D341Med (cell line): ENCODE data around the gene SNRPD3.

Experiments
- DNase-seq: peaks from one replicate; pipeline ENCODE4 v3.0.0; 2012; ENCODE audit warnings: low spot score

Gene SNRPD3

DNA sequence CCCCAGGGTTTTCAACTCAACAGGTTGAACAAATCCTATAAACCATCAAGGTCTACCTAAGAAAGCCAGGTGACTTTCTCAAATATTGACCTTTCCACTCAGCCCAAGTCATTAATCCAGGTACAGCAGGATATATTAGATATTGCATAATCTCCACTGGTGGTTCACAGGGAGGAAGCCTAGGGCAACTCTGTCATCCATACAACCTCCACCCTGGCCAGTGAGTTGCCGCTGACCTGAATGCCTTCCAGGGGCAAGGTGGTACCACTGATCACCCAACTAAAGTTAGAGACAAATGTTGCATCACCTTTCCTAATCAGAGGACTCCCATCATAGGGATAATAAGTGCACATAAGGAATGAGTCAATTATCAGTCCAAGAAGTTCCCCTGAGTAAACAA is 23.7 kb upstream of the SNRPD3 start:
- DNase-seq: no peak

DNA sequence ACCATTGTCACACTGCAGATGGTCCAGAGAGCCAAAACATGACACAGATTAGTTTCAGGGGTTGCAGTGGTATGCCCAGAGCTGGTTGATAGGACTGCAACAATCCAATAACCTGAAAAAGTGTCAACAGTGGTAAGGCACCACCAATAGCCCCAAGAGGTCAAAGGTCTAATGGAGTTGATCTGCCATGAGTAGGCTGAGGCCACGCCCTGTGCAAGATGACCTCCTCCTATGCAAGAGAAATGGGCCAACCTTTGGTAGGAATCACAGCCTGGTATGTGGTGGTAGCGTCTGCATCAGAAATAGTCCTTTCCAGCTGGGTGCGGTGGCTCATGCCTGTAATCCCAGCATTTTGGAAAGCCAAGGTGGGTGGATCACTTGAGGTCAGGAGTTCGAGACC is 20.5 kb upstream of the SNRPD3 start:
- no peak for DNase-seq

DNA sequence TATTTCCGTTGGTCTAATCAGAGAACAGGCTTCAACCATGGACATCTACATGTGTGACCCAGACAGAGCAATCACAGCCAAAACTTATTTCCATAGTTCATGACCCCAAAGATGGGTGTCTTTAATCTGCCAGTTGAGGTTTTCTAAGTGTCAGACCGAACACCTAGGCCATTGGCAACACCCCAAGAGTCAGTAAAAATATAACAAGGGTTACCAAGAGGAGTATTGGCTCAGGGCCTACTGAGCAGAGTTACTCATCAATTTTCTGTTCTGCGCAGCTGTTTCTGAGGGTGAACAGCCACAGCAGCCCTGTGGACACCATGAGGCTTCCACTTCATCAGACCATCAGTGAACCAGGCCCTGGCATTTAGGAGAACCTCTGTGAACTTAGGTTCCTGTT is 19.7 kb upstream of the SNRPD3 start:
- no peak for DNase-seq

DNA sequence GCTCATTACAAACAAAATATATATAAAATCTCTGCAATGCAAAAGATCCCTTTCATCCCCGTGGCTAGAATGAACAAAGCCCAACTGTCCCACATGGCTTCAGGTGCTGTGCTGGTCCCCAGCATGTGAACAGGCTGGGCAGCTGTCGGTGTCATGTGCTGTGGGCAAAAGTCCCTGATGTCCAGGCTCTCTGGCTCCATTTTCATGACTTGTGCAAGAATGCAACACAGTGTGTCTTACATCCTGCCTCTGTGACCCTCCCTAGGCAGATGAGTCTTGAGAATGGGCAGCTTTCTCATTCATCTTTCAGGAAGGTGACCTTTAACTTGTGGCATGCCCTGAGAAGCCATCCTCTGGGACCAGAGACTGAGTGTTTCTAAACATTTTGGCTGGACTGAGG is 15.3 kb upstream of the SNRPD3 start:
- no peak for DNase-seq

DNA sequence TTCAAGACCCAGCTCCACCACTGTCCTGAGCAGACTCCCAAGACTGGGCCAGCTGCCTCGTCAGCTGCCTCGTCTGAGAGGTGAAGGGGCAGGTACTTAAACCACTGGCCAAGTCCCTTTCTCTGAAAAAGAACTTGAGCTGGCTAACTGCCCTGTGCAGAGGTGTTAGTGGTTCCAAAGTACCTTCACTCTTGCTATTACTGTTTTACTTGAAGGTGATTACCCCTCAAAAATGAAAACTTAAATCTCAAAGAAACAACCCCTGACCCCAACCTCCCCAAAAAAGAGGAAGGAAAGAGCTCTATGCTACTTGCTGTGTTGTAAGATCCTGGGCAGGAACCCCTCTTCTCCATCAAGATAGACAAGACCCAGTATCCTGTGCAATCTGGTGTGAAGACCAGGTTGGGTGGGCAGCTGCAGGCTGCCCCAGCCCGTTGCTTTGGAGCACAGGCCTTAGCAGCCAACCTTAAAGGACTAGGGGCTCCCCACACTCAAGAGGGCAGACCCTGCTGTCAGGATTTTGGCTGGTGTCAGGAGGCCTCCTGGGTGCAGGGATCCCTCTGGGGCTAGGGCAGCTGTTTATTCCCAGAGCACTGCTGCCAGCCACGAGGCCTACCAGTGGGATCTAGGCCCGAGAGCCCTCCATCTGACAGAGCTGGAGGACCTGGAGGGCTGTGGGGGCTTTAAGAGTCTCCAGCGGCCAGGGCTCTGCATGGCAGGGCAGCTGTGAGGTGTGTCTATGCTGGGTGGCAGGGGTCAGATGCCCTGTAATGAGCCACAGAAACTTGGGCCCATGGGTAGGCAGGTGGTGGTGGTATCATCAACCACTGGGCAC is 13.9 kb upstream of the SNRPD3 start:
- no peak for DNase-seq

DNA sequence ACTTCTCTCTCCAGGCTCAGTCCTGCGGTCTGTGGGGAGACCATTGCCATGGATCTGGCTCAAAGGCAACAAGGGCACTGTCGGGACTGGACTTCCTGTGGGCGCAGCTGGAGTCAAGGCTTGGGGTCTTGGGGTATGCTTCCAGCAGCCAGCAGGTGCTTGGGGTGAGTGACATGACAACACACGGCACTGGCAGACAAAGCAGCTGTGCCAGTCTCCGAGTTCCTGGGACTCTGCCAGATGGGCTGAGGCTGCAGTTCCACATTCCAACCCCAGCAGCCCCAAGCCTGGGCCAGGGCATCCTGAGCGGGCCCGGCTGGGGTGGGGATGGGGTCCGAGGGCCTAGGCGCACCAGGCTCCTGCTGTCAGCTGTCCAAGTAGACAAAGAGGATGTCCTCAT is 13.2 kb upstream of the SNRPD3 start:
- no peak for DNase-seq

DNA sequence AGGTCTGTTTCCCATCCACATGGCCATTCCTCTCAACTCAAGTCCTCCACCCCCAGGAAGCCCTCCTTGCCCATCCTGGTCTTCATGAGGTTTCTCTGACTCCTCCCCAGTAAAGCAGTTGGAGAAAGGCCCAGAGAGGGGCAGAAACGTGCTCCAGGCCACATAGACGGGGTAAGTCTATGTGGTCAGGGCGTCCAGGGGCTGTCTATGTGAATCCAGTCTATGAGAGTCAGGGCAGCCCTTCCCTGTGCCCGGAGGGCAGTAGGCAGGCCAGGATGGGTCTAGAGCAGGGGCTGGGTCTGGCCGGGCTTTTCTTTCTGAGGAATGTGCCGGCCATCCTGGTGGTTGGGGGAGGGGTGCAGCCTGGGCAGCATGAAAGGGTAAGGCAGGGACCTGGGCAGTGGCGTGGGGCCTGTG is 12.6 kb upstream of the SNRPD3 start:
- no peak for DNase-seq

DNA sequence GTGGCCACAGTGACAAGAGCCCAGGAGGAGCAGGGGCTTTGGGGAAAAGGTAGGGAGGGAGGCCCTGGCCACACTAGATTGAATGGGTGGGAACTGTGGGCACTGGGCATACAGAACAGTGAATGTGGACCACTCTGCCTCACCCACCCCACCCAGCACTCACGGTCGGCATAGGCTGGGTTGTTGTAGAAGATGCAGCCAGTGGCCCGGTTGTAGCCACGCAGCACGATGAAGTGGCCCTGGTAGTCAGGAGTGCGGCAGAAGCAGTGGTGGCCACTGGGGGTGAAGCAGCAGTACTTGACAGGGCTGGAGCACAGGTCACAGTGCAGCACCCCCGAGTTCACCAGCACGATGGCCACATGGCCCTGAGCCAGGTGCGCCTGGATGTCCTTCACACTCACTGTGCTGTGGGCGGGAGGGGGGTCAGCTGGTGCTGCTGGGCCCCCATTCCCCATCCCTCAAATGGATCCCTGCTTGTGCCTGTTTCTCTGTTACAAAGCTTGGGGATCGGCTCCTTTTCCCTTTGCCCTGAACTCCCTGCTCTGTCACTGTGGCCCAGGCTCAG is 12.0 kb upstream of the SNRPD3 start:
- no peak for DNase-seq

DNA sequence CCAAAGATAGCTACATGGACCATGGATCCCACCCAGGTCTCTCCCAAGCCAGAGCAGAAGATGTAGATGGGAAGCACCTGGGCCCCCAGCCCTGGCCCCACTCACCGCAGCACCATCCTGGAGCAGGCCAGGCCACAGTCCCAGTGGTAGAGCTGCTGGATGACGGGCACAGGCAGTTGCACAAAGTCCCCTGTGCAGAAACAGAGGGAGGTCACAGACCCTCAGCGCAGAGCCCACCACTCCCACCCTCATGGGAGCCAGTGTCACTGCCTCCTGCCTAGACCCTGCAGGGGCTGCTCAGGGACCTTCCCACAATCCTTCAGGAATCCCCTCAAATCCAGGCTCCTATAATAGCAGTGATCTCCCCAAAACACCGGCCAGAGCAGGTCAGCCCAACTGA is 7.0 kb upstream of the SNRPD3 start:
- no peak for DNase-seq

DNA sequence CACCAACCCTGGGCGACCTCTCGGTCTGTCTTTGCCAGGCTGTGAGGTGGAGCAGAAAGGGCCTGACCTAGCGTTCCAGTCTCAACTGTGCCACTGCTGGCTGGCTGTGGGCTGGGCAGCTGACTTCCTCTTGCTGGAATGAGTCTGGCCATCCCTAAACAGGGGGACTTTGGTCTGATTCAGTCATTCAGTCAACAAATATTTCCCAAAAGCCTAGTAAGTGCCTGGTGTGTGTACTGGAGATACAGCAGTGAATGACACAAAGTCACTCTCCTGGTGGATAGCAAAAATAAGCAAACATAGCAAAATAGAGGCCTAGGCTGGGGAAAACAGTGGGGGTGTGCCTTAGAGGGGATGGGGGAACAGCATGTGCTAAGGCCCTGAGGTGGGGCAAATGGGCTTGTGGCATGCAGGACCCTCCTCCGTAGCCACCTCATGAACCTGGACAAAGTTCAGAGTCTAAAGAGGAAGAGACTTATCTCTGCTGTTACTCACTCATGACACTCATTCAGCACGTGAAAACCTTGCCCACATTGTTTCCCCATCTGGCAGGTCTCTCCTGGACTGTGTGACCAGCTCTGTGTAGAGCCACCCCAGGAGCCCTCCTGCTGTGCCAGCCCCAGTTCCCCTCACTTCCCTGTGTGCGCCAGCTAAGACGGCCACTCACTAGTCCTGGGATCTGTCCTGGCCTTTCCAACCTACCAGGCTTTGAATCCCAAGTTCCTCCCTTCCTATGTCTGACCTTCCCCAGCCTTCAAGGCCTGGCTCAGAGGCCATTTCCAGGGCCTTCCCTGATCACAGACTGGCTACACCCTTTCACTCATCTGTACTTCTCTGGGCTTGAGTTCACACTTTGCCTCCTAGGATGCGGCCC is 5.5 kb upstream of the SNRPD3 start:
- no peak for DNase-seq

DNA sequence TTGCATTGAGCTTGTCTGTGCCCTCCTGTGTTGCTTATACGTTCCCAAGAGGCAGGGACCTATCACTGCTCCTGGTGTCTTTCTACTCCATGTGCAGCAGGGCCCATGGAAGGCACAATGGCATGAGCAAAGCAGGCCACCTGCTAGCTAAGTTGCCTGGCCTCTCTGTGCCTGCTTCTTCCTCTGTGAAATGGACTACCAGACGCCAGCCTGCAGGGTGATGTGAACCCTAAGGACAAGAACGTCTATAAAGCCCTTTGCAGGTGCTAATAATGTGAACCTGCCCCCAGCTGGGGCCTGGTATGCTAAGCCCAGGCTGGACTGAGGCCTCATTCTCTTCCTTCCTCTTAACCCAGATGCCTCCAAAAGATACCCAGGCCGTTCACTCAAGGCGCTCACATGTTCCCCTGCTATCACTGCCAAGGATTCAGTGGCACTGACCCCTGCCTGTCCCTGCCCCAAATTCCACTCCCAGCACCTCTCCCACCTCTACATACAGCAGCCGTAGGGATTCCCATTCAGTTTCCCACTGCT is 4.8 kb upstream of the SNRPD3 start:
- no peak for DNase-seq

DNA sequence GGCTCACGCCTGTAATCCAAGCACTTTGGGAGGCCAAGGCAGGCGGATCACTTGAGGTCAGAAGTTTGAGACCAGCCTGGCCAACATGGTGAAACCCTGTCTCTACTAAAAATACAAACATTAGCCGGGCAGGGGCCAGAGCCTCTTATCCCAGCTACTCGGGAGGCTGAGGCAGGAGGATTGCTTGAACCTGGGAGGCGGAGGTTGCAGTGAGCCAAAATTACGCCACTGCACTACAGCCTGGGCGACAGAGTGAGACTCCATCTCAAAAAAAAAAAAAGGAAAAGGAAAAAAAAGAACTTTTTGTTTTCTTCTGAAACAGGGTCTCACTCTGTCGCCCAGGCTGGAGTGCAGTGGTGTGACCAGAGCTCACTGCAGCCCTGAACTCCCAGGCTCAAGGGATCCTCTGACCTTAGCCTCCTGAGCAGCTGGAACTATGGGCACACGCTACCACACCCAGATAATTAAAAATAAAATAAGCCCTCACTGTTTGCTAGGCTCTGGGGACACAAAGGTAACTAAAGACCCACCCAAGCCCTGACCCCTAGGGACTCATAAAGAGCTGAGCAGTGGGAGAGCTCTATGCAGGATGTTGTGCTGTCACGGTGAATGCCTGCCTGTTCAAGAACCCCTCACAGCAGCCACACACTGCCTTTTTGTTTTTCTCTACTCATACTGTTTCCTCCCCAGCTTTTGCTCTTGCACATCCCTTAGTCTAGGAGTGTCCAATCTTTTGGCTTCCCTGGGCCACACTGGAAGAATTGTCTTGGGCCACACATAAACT is 3.1 kb upstream of the SNRPD3 start:
- peak; percentile 54 for DNase-seq

DNA sequence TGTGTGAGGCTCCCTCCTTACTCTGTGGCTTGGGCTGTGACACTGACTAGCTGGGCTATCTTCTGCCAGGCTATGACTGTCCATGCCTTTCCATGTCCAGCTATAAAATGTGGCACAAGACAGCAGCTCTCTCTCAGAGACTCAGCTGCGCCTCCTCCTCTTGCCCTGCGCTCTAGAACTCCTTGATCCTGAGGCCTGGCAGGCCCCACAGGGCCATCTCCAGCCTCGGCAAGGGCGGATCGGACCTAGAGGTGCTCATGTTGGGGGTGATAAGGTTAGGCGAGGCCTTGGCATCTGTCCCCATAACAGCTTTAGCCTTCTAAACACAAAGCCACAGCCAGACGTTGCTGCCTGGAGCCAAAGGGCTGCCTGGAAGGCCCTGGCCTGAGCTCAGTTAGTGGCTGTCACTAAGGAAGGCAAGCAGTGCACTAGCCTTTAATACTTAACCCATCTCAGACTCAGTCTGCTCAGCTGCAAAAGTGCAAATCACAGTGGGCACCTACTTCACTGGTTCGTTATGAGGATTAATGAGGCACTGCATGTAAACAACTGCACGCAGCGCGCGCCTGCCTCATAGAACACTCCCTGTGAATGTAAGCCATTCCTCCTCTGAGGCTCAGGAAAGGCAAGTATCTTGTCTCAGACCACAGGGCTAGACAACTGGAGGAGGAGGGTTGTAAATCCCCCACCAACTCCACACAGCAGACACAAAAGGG is 2.0 kb upstream of the SNRPD3 start:
- DNase-seq: no peak

DNA sequence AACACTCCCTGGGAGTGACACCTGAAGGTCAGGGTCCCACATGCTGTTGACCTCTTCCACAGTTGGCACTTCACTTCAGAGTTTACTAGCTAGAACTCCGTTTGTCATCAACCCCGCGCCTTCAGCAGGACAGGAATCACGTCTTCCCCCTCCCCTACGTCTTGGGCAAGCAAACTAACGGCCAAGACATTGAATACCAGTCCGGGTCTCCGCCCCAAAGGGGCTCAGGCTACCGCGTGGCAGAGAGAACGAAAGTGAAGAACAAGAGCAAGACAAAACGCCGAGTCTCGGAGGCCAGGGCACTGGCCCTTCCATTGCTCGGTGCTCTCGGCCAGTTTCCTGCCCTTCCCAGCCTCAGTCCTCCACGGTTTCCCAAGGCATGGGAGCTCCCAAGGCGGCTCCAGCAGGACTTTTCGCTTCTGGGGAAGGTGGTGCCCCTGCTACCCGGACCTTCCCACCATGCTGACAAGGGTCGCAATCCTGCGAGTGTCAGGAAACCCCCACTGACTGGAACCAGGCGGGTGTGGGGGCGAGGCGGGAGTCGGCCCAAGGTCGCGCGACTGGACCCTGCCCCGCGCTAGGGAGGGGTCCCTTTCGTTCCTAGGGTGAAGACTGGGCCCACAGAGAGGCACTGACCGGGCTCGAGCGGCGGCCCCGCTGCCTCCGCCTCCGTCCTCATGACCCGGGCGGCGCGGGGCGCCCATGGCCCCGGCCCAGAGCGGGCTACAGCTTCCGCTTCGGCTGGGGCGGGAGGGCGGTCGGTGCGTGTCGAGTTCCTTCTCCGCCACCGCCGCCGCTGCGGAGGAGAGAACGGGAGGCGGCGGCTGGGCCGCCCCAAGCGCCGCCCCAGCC is 1.3 kb upstream of the SNRPD3 start, which contains the start of gene GUCD1:
TSS of gene GUCD1 (minus strand) at position 826 of the 852 bp plus-strand sequence. CDS start at position 679, 147 bp downstream.
- no peak for DNase-seq

DNA sequence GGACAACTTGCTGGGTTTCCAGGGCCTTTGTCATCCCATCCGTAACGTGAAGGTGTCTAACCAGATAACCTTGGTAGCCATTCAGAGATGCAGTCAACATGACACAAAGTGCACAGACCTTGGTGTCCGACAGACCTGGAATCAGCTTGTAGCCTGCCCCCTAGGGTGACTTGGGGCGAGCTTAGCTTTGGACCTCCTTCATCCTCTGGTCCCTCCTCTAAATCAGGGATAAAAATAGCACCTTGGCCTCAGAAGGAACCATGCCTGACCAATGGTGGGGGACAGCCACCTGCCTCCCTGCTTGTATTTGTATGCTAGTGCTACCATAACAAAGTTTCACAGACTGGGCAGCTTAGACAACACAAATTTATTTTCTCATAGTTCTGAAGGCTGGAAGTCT is 3.7 kb downstream of the SNRPD3 start:
- no peak for DNase-seq

DNA sequence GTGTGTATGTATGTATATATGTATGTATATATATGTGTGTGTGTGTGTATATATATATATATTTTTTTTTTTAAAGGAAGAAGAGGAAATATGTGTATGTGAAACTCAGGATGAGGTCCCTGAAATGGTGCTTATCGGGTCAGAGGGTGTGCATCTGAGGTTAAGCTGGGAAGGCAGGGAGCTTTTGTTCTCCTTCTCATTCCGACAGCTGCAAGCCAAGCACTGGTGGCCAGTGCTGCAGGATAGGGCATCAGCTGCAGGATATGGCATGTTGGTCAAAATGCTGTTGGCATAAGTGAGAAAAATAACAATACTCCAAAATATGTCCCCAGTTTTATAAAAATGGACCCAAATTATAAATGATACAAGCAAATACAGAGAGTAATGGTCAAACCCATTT is 7.4 kb downstream of the SNRPD3 start:
- DNase-seq: no peak

DNA sequence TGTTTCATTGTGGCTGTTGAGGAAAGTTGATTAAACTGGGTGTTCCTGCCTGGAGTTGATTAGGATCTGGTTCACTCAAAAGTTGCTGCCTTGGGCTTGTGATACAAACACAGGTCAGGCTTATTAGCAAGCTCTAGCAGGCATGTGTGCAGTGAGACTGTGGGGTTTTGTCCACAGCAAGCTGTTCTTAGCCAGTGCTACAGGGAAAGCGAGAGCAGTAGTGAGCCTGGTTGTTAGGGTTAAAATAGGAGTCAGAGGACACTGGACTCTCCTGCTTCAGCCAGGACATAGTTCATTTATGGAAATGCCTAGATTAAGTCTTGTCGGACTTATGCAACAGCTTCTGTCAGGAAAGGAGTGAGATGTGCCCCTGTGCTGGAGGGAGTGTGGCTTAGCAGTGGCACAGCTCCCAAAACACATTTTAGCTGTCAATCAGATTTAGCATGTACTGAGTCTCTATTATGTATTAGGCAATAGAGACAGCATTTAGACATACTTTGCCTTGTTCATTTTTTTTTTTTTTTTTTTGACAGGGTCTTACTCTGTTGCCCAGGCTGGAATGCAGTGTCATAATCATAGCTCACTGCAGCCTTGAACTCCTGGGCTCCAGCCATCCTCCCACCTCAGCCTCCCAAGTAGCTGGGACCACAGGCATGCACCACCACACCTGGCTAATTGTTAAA is 8.7 kb downstream of the SNRPD3 start:
- no peak for DNase-seq

DNA sequence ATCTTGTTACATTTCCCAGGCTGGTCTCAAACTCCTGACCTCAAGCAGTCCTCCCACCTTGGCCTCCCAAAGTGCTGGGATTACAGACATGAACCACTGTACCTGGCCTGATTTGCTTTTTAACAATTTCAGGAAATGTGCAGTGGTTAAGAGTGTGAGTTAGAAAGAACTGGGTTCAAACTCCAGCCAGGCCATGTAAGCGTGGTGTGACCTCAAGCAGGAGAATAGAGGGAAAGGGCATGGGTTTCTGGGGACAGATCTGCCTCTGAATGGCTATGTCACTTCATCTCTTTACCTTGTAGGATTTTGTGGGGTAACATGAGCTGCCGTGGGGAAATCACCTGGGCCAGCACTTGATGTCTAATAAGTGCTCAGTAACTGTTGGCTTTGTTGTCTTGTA is 9.3 kb downstream of the SNRPD3 start:
- no peak for DNase-seq

DNA sequence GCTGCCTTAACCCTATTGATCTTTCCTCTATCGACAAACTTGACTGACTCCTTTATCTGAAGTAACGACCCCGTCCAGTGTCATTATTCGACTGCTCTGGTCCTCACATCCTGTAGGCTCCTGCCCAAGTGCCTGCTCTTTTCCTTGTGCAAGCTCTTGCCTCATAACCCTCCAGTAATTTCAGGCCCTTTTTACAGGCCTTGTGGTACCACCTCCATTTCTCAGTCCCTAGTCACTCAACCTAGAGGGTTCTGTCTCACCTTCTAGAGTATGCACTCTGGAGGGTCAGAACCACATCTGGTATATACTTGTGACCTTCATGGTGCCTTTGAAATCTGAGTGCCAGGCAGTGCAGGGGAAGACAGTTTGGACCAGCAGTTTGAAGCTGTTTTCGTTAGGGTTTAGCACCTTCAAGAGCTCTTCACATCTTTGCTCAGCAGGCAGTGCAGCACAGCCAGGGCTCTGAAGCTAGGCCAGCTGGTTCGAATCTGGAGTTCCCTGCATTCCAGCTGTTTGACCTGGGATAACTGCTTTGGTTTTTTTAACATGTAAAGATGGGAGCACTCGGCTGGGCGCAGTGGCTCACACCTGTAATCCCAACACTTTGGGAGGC is 11.2 kb downstream of the SNRPD3 start:
- no peak for DNase-seq
